CD4-positive, alpha-beta T cell treated with Interleukin-6 at 100 ng/mL for 8 hours (primary cell): ENCODE data around the gene MAP3K8.
A peak's percentile ranks its signal among the peaks of the same experiment; 100 is the strongest.
"Not testable (repeated sequence)": the region's sequence is repeated elsewhere in the genome, so short reads cannot be mapped to it uniquely, and the experiment has no call there.

Source experiments
- DNase-seq: peaks from one replicate; pipeline ENCODE4 v3.0.0-alpha.2; 2020; ENCODE audit warnings: mixed read lengths, low spot score

MAP3K8 gene

DNA sequence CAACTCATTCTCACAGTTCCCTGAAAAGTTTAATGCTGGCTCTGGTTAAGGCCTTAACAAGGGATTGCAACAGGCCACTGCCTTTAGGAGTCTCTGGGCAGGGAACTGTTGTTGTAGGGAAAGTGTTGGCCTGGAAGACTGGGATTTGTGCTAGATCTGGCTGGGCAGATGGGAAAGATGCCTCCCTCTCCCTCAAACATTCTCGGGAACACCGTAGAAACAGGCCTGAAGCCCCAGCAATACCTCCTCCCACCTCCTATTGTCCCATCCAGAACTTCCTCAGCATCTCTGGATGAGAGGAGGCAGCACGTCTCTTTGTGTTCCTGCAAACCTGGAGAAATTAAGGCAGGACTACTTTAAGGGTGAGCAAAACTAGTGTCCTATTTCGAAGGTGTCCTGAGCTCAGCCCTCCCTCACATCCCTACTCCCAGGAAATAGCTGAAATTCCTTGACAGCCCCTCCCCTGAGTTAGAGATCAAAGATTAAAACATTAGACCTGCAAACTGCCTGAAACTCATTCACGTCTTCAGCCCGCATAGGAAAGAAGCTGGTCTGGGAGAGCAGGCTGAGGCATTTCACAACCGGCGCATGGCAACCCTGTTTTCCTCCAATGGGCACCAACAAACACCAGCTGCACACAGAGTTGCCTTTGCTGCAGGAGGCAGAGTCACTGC lies 10.9 kb upstream of the MAP3K8 start:
- no peak for DNase-seq

DNA sequence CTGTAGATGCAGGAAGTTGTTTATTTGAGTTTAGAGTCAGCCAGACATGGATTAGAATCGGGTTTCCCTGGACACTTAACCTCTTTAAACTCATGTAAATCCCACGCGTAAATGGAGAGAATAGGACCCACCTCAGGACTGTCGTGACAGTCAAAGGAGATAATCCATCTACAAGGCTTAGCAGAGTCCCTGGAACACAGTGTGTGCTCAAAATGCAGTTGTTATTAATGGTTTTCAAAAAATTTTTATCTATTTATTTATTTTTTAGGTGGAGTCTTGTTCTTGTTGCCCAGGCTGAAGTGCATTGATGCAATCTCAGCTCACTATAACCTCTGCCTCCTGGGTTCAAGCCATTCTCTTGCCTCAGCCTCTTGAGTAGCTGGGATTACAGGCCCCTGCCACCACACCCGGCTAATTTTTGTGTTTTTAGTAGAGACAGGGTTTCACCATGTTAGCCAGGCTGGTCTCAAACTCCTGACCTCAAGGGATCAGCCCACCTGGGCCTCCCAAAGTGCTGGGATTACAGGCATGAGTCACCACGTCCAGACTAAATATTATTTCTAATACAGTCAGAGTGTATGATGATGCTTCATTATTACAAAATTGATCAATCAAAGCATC lies 10.2 kb upstream of the MAP3K8 start:
- not testable (repeated sequence) for DNase-seq

DNA sequence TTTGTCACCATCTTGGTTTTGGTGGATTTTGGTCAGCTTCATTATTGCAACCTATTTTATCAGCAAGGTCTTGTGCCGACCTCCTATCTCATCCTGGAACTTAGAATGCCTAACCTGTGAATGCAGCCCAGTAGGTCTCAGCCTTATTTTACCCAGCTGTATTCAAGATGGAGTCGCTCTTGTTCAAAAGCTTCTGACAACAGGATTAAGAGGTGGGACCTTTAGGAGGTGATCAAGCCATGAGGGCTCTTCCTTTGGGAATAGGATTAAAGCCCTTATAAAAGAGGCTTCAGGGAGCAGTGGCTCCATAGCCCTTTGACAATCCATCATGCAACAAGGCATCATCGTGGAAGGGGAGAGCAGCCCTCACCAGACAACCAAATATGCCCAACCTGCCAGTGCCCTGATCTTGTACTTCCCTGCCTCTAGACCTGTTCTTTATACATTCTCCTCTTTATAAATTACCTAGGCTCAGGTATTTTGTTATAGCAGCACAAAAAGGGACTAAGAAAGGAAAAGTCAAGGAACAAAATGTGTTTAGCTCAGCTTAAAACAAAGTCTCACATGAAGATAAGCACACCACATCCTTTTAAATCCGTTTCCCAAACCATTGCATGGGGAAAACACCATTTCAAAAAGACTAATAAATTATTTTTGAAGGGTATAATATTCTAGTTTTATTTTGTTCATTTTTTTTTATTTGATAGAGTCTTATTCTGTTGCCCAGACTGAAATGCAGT lies 8.5 kb upstream of the MAP3K8 start:
- DNase-seq, result no peak

DNA sequence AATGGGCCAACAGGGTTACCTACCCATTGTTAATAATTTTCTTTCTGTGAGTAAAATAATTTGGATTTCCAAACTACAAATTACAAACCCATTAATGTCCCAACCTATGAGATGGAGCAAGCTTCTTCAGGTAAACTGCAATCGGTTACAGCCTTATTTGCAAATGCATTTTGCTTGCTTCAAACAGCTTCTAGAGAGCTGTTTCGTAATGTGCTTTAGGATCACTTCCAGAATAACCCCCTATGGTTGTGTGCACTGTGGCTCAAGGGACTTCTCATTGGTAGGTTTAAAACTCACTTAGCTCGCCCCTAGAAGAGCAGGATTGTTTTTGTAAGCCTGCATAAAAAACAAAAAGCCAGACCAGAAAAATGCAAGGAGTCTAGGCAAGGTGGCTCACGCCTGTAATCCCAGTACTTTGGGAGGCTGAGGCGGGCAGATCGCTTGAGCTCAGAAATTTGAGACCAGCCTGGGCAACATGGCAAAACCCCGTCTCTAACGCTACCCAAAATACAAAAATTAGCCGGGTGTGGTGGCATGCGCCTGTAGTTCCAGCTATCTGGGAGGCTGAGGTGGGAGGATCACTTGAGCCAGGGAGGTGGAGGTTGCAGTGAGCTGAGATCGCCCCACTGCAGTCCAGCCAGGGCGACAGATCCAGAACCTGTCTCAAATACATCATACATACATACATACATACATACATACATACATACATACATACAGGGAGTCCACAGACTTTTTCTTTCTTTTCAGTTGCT lies 3.3 kb upstream of the MAP3K8 start:
- no peak for DNase-seq

DNA sequence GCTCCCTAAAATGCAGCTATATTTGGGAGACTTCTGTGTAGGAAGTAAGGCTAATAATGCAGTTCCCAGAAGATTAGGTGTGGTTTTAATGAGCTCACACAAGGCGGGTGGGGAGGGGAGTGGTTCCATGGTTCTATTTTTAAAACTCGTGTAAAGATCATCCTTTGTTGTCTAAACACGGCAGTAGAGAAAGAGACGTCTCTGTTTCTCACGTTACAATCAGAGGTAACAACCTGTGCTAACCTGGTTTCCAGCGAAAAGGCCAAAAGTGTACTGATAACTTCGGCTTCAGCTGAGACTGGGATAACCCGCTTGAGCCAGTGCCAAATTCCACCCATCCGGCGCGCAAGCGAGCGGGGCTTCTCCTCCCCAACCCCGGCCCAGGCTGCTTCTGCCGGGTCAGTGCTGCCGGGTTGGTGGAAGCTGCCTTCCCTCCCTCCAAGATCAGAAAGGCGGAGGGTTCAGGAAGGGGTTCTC lies 2.5 kb upstream of the MAP3K8 start:
- no peak for DNase-seq

DNA sequence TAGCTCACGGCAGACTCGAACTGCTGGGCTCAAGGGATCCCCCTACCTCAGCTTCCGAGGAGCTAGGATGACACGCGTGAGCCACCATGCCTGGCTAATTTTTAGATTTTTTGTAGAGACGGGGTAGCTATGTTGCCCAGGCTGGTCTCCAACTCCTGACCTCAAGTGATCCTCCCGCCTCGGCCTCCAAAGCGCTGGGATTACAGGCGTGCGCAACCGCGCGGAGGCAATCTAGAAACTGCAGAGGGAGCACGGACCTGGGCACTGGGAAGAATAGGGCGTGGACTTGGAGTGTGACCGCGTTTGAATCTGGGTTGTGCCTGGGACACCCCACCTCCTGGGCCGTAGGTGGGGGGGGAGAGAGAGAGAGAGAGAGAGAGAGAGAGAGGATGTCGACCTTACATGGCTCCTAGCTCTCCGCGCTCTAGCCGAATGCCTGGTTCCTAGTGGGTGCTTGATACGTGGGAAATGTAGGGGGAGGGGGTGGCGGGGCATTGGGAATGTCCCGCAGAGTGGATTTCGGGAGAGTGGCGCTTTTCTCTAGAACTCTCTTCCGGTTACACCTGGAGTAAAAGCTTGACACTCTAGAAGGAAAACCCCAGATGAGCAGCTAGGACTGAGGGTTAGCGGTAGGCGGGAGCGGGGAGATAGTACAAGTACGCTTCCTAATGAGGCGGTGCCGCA lies 1.2 kb upstream of the MAP3K8 start:
- DNase-seq, result no peak

DNA sequence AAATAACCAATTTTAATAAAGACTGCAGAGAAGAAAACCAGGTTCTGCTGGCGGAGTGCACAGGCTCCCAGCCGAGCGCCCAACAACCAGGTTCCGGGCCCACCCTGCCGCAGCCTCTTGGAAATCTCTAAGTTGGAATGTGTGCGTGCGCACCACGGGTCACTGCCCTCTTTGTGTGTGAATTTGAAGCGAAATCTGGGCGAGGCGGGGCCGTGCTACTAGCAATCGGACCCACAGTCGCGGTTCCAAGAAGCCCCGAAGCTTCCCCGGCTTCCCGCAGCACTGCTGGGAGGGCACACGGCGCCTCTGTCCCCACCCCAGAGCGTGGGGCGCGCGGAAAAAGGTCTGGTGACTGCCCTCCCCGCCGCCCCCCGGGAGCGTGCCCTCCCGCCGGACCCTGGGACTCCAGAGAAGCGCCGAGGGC lies 666 bp upstream of the MAP3K8 start:
- peak; percentile 12 for DNase-seq

DNA sequence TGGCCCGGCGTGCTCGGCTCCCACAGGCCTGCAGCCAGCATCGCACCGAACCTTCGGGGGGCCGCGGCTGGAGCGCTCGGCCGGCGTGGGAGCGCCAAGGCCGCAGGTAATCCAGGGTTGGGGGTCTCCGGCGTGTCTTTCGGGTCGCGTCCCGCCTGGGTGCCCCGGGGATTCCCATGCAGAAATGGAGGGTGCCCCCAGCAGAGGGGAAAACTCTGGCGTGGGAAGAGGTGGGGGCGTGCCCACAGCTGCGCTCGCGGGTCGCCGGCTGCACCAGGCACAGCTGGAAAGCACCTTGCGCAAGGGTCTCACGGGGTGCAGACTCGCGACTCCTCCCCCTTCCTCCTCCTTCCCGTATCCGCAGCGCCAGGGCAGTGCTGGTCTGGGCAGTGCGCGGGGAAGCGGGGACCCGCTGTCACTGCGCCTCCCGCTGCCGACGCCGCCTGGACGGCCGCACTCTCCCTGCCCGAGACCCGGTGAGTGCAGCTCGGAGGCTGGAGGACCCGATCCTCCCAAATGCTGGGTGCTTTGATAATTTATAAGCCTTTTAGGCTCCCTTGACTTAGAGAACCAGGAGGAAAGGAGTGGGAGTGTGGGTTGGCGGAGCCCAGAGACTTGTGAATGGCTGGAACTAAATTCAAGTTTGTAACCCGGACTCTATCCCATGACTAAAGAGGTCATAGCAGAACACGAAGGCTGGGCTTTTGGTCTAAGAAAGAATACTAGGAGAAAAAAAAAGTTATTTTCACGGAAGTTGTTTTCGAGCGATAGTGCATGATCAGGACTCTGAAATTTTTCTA lies 489 bp downstream of the MAP3K8 start:
- peak; percentile 50 for DNase-seq

DNA sequence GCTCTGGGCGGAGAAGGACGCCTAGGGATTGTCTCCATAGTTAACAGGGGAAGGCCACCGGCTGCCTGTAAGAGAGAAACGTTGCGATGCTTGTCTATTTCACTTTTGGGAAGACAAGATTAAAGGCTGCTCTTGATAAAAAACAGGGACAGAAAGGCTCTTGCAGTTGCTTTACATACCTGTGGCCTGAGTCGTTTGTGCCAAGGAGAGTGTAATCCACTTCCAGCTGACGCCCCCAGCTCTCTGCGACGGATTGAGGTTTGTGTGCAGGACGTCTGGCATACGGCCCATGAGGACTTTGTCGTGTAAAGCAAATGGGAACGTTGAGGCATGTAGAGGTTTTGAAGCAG lies 1.1 kb downstream of the MAP3K8 start:
- no peak for DNase-seq

DNA sequence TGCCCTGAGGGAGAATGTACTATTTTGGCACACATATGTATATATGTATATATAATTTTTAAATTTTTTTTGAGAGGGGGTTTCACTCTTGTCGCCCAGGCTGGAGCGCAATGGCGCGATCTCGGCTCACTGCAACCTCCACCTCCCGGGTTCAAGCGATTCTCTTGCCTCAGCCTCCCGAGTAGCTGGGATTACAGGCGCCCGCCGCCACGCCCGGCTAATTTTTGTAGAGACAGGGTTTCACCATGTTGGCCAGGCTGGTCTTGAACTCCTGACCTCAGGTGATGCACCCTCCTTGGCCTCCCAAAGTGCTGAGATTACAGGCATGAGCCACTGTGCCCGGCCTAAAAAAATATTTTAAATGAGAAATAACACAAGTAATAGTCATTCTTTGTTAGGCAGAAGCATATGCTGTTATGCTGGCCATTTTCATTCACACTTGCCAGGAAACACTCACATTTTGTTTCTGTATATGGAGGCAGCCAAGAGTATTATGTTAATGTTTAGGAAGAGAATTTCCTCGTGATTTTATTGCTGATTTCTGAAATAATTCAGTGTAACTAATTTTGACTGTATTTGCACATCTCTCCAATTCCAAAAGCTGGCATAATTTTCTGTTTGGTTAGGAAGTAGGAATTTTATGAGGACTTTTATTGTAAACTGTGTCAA lies 1.6 kb downstream of the MAP3K8 start:
- DNase-seq, result not testable (repeated sequence)

DNA sequence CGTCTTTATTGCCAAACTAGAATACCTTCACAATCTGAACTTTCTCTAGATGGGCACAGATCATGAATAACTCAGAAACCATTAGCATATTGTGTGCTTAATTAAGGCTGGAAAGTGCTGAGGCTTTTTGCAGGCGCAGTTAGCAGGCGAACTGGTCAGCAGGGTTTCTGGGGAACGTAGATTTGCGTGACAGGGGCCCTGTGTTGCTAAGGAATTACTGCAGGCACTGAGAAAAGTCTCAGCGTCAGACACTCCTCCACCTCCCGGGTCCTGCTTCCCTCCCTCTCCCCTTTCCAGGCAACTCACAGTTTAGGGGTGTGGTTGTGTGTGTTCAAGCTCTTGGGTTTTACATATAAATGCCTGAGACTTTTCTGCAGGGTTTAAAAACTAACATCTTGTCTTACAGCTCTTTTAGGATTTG lies 2.2 kb downstream of the MAP3K8 start:
- no peak for DNase-seq

DNA sequence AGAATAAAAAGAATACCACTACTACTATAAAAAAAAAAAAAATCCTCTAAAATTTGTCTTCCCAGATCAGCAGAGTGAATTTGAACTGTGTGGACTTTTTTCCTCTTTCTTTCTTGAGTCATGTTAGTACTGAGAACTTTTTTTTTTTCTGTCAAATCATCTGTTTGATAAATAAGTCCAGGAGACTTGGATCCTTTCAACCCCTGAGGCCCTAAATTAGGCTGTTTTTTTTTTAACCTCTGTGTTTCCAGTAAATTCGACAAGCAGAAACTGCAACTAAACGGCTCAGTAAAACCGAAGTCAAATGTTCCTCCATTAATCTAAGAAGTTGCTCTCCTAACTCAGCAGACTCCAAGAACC lies 2.7 kb downstream of the MAP3K8 start:
- no peak for DNase-seq

DNA sequence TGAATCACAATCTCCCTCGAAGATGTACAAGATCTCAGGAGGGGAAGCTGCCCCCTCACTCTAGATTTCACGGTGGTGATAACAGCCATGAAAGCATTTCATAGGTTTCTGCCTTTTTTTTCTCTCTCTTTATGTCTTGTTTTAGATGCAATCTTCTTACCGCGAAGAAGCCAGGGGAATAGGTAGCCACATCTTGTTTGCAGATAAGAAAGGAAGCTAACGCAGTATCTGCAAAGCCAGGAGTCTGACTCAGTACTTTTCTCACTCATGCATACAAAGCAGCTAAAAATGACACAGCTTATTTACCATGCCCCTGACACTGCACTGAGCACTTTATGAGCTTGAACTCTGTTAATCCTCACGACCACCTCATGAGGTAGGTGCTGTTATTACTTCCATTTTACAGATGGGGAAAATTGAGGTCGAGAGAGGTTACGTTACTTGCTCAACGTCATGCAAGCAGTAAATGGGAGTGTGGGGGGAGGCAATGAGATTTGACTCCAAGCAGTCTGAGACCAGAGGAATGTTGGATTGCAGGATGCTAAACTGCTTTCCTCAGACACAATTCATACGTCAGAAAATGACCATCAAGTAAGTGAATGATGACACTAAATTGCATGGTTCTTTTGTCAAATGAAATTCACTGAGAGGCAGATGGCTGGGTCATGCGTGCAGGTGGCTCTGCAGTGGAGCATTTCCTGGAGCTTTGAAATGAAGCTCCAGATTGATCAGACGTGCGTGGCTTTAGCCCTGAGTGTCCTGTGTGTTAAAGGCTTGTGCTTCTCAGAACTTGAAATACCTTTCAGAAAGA lies 3.3 kb downstream of the MAP3K8 start:
- peak; percentile 57 for DNase-seq

DNA sequence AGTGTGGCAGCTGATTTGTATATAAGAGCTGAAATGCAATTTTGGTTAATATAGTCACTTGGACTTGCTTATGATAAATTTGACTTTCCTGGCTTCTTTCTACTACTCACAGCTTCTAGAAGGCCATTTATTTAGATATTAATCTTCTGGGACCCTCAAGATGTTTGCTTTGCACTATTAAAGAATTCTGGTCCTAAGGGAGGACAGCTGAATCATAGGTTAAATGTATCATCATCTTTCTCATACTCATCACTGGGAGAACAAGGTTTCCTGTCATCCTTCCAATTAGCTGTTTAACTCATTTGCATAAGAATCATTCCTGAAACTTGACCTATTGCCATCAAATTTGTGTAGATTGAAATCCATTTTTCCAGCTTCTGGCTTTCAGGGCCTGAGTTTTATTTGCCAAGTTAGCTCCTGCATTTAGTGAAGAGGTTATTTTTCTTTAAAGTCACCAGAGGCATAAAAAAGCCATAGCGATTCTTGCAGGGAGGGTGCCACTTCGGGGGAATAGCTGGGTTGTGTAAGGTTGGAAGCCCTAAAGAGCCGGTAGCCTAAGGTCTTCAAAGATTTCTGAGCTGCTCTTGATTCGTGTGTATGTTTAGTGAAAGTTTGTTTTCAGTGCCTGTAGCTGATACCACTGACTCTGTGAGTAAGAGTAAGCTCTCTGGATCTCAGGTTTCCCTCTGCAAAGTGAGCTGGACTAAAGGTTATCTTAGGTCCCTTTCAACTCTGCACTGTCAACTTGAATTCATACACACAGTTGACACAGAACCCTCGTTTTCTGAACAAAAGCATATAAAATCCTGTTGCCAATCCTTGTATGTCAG lies 4.3 kb downstream of the MAP3K8 start:
- DNase-seq, result no peak

DNA sequence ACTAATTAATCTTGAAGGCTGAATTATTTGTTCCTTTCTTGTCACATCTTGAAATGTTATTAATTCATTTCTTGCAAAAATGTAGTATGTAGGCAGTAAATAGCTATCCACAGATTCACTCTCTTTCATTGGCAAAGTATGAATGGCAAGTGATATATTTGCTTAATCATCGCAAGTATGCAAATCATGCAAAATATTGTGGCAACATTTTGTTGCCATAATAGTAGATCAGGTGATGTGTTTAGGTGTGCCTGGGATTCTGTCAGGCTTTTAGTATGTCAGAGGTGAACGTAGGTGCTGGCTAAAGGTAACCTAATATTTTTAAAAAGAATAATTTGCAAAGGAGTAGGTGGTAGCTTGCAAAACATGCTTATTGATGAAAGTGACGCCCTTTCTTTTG lies 5.9 kb downstream of the MAP3K8 start:
- no peak for DNase-seq

DNA sequence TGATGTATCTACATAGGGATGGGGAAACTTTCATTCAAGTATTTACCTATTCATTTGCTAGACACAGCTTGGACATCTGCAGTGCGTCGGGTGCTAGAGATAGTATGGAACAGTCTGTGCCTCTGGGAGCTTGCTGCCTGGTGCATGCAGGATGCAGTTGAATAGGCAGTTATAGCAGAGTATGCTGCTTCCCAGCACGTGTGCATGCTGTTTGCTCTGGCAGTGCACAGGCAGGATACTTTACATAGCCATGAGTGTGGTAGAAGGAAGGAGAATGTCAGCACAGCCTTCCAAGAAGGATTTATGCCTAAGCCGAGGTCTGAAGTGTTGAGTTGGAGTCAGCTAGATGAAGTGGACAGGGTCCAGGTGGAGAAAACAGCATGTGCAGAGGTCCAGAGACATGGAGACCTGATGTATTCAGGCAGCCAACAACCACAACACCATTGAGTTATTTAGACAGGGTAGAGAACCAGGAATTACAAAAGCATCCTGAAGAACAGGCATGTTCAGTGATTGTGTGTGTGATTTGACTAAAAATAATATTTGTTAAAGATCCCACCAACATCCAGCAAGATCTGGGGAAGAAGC lies 8.1 kb downstream of the MAP3K8 start:
- no peak for DNase-seq

DNA sequence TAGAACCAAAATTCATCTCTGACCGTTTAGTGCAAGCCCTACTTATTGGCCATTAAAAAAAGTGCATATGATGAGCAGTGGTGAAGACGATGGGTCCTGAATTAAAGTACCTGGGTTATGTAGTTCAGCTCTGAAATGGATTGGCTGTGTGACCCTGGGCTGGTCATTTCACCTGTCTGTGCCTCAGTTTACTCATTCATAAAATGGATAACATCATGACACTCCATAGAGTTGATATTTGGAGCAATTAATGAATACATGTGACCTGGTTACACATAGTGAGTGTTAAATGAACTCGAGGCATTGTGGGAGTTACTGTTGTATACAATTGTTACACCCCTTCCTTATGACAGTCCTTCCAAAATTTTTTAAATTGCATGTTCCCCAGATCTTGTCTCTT lies 9.1 kb downstream of the MAP3K8 start:
- no peak for DNase-seq

DNA sequence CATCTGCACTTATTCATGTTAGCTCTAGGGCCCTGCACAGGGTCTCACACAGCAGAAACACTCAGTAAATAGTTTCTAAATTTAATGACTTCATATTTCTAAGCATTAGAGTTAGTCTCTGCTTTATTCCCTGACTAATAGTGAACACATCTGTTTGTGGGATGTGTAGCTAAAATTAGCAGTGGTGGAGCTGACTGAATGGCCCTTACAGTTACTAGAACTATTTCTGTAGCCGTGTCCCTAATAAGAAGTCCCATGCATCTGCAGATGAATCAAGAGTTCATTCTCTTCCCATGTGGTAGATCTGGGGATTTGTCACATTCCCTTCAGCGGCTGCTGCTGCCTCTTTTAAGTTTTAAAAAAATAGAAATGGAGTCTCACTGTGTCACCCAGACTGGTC lies 11.7 kb downstream of the MAP3K8 start:
- DNase-seq, result no peak
